Smooth muscle cell (in vitro differentiated cells): ENCODE data around the gene WDR62. TPM values are rescaled to one million over a fixed set of nuclear protein-coding genes. Genes with fewer than 3 reads are reported as not detected.

ENCODE experiments used
- DNase-seq: peaks from one replicate; lab custom pipeline; 2025; ENCODE audit not compliant: unreplicated experiment; lab: John Stamatoyannopoulos, UW
- H2AFZ ChIP-seq: fragments of 200-600 bp; sonication (generic); 2 replicates; pipeline ENCODE4 v1.6.0; 2016; ENCODE audit warnings: antibody characterized with exemption, low read depth, mild to moderate bottlenecking
- H3F3A ChIP-seq: fragments of 200-600 bp; sonication (generic); 2 replicates; pipeline ENCODE4 v1.6.0; 2017; ENCODE audit warnings: antibody characterized with exemption, low read depth
- H3K27ac ChIP-seq: fragments of 200-600 bp; sonication (generic); 2 replicates; pipeline ENCODE4 v1.5.1; 2016; ENCODE audit warnings: low read depth, mild to moderate bottlenecking
- H3K27me3 ChIP-seq: fragments of 200-600 bp; sonication (generic); 2 replicates; pipeline ENCODE4 v1.6.1; 2016; ENCODE audit warnings: low read depth, mild to moderate bottlenecking
- H3K36me3 ChIP-seq: fragments of 200-600 bp; sonication (generic); 2 replicates; pipeline ENCODE4 v1.5.1; 2016; ENCODE audit warnings: low read depth
- H3K4me1 ChIP-seq: fragments of 200-600 bp; sonication (generic); 2 replicates; pipeline ENCODE4 v1.5.1; 2016; ENCODE audit warnings: low read depth
- H3K4me2 ChIP-seq: fragments of 200-600 bp; sonication (generic); 2 replicates; pipeline ENCODE4 v1.6.0; 2016; ENCODE audit warnings: mild to moderate bottlenecking
- H3K4me3 ChIP-seq: fragments of 200-600 bp; sonication (generic); 2 replicates; pipeline ENCODE4 v1.5.1; 2016; ENCODE audit warnings: mild to moderate bottlenecking
- H3K79me2 ChIP-seq: fragments of 200-600 bp; sonication (generic); 2 replicates; pipeline ENCODE4 v1.6.0; 2016; ENCODE audit warnings: low read depth, mild to moderate bottlenecking
- H3K9ac ChIP-seq: fragments of 200-600 bp; sonication (generic); 2 replicates; pipeline ENCODE4 v1.6.0; 2016; ENCODE audit warnings: low read depth
- H3K9me3 ChIP-seq: fragments of 200-600 bp; sonication (generic); replicated peaks from 2 replicates; pipeline ENCODE4 v1.5.1; 2016; ENCODE audit warnings: low read depth
- H4K20me1 ChIP-seq: fragments of 200-600 bp; sonication (generic); 2 replicates; pipeline ENCODE4 v1.6.0; 2016; ENCODE audit warnings: low read depth
- CTCF ChIP-seq: fragments of 200-600 bp; sonication (generic); IDR thresholded peaks from 2 replicates; pipeline ENCODE4 v1.5.1; 2017; ENCODE audit warnings: borderline replicate concordance, mild to moderate bottlenecking, antibody characterized with exemption; ENCODE audit not compliant: insufficient read depth, poor library complexity, severe bottlenecking
- WGBS: methylation state at CpG from one replicate; pipeline ENCODE4 v1.1.7; 2016; ENCODE audit warnings: low lambda C conversion rate; 5-methylcytosine and 5-hydroxymethylcytosine counted together
- polyA plus RNA-seq: library from polyadenylated mRNA; unstranded; fragments of >200 nt; fragmentation: Nextera tagmentation; extraction: Ambion mirVana; gene quantifications from 2 replicates; pipeline ENCODE4 v1.2.1, GENCODE V29; 2016
- total RNA-seq: library from RNA; depleted of rRNA; stranded (reverse); fragments of >200 nt; gene quantifications from 2 replicates; pipeline ENCODE4 v1.2.3, GENCODE V29; 2014

Gene WDR62
- total and polyA plus RNA-seq, 2 experiments from 2014 or later, result 1.5 to 4.6 TPM

- Histone ChIP-seq H3K4me3 (no peak overlapping the region), H3F3A (peaks cover 6% of the 10 kb centered on the region), H3K4me1 (peaks cover 8% of the 10 kb centered on the region), H4K20me1 (no peaks in the 10 kb centered on the region), H3K79me2 (peaks cover 5% of the 10 kb centered on the region), H3K4me2 (no peak overlapping the region), H3K9ac (no peak overlapping the region), H3K9me3 (no peaks in the 10 kb centered on the region), H3K27ac (no peak overlapping the region), H3K27me3 (no peaks in the 10 kb centered on the region), H3K36me3 (no peaks in the 10 kb centered on the region), H2AFZ (no peak overlapping the region)
- no peak for TF ChIP-seq CTCF
- no peak for DNase-seq
- WGBS, result 35% methylated on average over 3 of the region's 3 CpGs
Observed at GRCh38 chr19:36051236-36051635, 3.5 kb upstream of the WDR62 start.

- Histone ChIP-seq H3K4me3 (no peak overlapping the region), H3K79me2 (peaks cover 9% of the 10 kb centered on the region), H2AFZ (no peak overlapping the region), H3K9me3 (no peaks in the 10 kb centered on the region), H3K4me2 (no peak overlapping the region), H4K20me1 (no peaks in the 10 kb centered on the region), H3K4me1 (peaks cover 8% of the 10 kb centered on the region), H3K36me3 (no peaks in the 10 kb centered on the region), H3F3A (peaks cover 6% of the 10 kb centered on the region), H3K27me3 (no peaks in the 10 kb centered on the region), H3K9ac (no peak overlapping the region), H3K27ac (no peak overlapping the region)
- no peak for DNase-seq
- TF ChIP-seq CTCF, result no peak
- WGBS, result 89% methylated on average over 4 of the region's 4 CpGs
Observed at GRCh38 chr19:36051637-36052036, 3.1 kb upstream of the WDR62 start.

GRCh38 chr19:36054119-36054732 lies 471 bp upstream of the WDR62 start, which contains the start of gene THAP8:
Gene THAP8 (minus strand): TSS chr19:36054285. CDS start chr19:36054217, 68 bp downstream.
- peak; percentile 34 for TF ChIP-seq CTCF
- DNase-seq, result peak; percentile 98
- Histone ChIP-seq H3K27me3 (no peaks in the 10 kb centered on the region), H3K9ac (peak within 1 kb of the TSS; percentile 83), H4K20me1 (no peaks in the 10 kb centered on the region), H3K27ac (peak within 1 kb of the TSS; percentile 90), H3K4me3 (peak within 1 kb of the TSS; percentile 84), H3F3A (peaks cover 6% of the 10 kb centered on the region), H3K4me1 (peaks cover 8% of the 10 kb centered on the region), H3K79me2 (peaks cover 16% of the 10 kb centered on the region), H3K9me3 (no peaks in the 10 kb centered on the region), H3K36me3 (no peaks in the 10 kb centered on the region), H2AFZ (peak within 1 kb of the TSS; percentile 94), H3K4me2 (peak within 1 kb of the TSS; percentile 94)
- WGBS, result under 1% methylated on average over 53 of the region's 56 CpGs
